Fibroblast of lung (primary cell): ENCODE results near the gene KIAA1755.

ENCODE experiments used
- EZH2 ChIP-seq: IDR thresholded peaks from 2 replicates; pipeline ENCODE4 v1.5.1; 2012; ENCODE audit warnings: low read length, control low read depth, mild to moderate bottlenecking; ENCODE audit errors: missing control alignments
- TF ChIP-seq, protein P1 (sequence below), 2 donors: IDR thresholded peaks in 1 of 2; conservative IDR thresholded peaks in 1 of 2; 1 replicate in 1 of 2; 2 replicates in 1 of 2; pipeline ENCODE4 v1.5.1; 2011 to 2012; ENCODE audit warnings: low read length in 2 of 2, control low read depth in 1 of 2, inconsistent platforms in 1 of 2, low read depth in 1 of 2, mild to moderate bottlenecking in 1 of 2

DNA sequence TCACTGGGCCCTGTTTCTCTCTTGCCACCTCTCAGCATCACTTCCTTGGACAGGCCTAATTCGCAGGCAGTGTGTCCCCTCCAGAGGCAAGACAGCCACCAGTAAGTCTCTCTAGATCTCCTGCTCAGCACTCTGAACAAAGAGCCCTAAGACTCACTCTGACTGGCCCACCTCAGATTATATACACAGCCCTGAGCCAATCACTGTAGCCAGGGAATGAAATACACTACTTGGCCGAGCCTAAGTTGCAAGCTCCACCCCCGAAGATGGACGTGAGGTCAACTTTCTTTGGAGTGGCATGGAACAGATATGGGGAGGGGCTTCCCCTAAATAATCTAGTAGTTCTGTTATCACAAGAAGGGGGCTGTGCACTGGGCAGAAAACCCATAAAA, 47.5 kb upstream of the KIAA1755 start:
- TF ChIP-seq EZH2: no peak
- TF ChIP-seq, protein P1, sequence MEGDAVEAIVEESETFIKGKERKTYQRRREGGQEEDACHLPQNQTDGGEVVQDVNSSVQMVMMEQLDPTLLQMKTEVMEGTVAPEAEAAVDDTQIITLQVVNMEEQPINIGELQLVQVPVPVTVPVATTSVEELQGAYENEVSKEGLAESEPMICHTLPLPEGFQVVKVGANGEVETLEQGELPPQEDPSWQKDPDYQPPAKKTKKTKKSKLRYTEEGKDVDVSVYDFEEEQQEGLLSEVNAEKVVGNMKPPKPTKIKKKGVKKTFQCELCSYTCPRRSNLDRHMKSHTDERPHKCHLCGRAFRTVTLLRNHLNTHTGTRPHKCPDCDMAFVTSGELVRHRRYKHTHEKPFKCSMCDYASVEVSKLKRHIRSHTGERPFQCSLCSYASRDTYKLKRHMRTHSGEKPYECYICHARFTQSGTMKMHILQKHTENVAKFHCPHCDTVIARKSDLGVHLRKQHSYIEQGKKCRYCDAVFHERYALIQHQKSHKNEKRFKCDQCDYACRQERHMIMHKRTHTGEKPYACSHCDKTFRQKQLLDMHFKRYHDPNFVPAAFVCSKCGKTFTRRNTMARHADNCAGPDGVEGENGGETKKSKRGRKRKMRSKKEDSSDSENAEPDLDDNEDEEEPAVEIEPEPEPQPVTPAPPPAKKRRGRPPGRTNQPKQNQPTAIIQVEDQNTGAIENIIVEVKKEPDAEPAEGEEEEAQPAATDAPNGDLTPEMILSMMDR (conservative IDR thresholded peaks at IDR 0.05 in 1 of 2, IDR thresholded peaks at IDR 0.05 in 1 of 2; ENCODE audit: low read depth in 1 of 2, low read length in 2 of 2): no peak
